ENCODE measurements around the gene DQX1.

Gene DQX1

GRCh38 chr2:74510272-74510671, 15.8 kb downstream of the DQX1 start:
- no peak for DNase-seq

GRCh38 chr2:74507926-74508520, 18.0 kb downstream of the DQX1 start:
- DNase-seq: no peak

- DNase-seq: peak; percentile 97
Observed at GRCh38 chr2:74507145-74507925, 18.7 kb downstream of the DQX1 start, which contains the start of gene PCGF1. PCGF1 (minus strand) TSS chr2:74507695; CDS start chr2:74507668, 27 bp downstream.

GRCh38 chr2:74505448-74506246, 20.4 kb downstream of the DQX1 start:
- no peak for DNase-seq

- no peak for DNase-seq
Observed at GRCh38 chr2:74504591-74504990, 21.4 kb downstream of the DQX1 start.

- no peak for DNase-seq
Observed at GRCh38 chr2:74503506-74504475, 22.2 kb downstream of the DQX1 start.

- no peak for DNase-seq
Observed at GRCh38 chr2:74502720-74503505, 23.1 kb downstream of the DQX1 start.

GRCh38 chr2:74502147-74502719, 23.8 kb downstream of the DQX1 start:
- no peak for DNase-seq

GRCh38 chr2:74501335-74502071, 24.5 kb downstream of the DQX1 start:
- DNase-seq: no peak

GRCh38 chr2:74500578-74500946, 25.5 kb downstream of the DQX1 start:
- no peak for DNase-seq

- DNase-seq: no peak
Observed at GRCh38 chr2:74499940-74500577, 26.0 kb downstream of the DQX1 start.

GRCh38 chr2:74499267-74499939, 26.6 kb downstream of the DQX1 start, which contains the start of gene LBX2:
LBX2 (minus strand) TSS chr2:74499603; CDS start chr2:74499537, 66 bp downstream.
- peak; percentile 24 for DNase-seq

GRCh38 chr2:74498500-74499266, 27.3 kb downstream of the DQX1 start:
- no peak for DNase-seq

GRCh38 chr2:74497777-74498499, 28.1 kb downstream of the DQX1 start:
- no peak for DNase-seq

- no peak for DNase-seq
Observed at GRCh38 chr2:74496997-74497776, 28.8 kb downstream of the DQX1 start.

GRCh38 chr2:74495440-74495839, 30.6 kb downstream of the DQX1 start:
- no peak for DNase-seq

GRCh38 chr2:74493546-74493945, 32.5 kb downstream of the DQX1 start:
- no peak for DNase-seq
